ENCODE measurements around the gene CADM4. TPM values are rescaled to one million over a fixed set of nuclear protein-coding genes. Genes with fewer than 3 reads are reported as not detected.

Gene CADM4
- total RNA-seq, 6 experiments from 2014 or later, result 2.2 to 4.7 (median 3.7) TPM

DNA sequence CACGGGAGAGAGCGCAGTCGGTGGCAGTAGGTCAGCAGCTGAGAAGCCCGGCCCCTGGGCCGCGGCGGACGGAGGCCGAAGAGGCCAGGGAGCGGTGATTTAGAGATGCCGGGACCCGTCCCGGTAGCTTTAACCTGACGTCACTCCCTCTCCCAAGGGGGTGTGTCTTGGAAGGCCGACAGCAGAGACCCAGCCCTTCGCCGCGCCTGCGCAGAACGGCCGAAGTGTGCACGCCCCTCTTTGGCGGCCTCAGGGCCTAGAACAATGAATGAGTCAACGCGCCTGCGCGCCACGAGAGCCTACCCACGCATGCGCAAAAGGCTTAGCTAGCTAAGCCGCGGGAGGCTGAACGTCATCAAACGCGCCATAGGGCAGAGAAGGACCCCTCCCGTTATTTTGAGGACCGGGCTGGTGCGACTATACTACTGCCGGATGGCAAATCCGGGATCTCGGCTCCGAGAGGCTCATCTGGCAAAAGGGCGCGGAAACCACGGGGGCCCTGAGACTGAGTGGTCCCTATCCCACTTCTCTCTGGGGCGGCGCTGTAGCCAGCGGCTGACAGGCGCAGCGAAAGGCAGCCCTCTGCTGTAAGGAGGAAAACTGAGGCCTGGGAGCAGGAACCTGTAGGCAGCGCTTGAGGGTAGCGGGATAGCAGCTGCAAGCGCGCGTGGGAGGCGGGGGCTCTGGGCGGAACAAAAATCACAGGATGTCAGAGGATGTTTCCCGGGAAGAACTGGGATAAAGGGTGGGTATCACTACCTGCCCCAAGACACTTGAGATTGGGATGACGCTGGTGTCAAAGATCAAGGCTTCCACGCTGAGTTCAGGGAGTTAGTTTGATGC is 43.4 kb downstream of the CADM4 start, which contains the start of the genes IRGQ and ZNF576:
IRGQ (minus strand) TSS at position 136 of the 843 bp plus-strand sequence. CDS start 796 bp downstream, outside the sequence.
ZNF576 (plus strand) TSS at position 597 of the 843 bp plus-strand sequence. CDS start 514 bp downstream, outside the sequence.
- Histone ChIP-seq H3K4me3 (peak within 1 kb of the TSS; percentile 58 to 85 (median 76)), H3K4me1 (peaks cover 0 to 31% (median 10%) of the 10 kb centered on the region in 4 donors)
- 0% methylated on average over 18 of the region's 60 CpGs for WGBS (ENCODE audit: insufficient coverage, low coverage, low lambda C conversion rate, missing lambda C conversion rate)

DNA sequence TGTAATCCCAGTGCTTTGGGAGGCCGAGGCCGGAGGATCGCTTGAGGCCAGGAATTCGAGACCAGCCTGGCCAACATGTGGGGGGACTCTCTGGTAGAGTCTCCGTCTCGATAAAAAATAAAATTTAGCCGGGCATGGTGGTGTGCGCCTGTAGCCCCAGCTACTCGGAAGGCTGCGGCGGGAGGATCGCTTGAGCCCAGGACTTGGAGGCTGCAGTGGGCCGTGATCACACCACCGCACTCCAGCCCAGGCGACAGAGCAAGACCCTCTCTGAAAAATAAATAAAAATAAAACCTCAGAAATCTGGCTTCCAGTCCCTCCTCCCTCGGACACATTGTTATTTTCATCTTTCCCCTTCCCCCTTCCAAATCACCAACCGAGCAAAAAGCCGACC is 44.0 kb downstream of the CADM4 start:
- H3K27me3 ChIP-seq, result no peaks in the 10 kb centered on the region
- H3K4me1 ChIP-seq, result peaks cover 0 to 31% (median 10%) of the 10 kb centered on the region in 4 donors
- intact Hi-C loops (cut with DNase I), result no loop called here
- DNase-seq, result no peak
- TF ChIP-seq, protein P1, sequence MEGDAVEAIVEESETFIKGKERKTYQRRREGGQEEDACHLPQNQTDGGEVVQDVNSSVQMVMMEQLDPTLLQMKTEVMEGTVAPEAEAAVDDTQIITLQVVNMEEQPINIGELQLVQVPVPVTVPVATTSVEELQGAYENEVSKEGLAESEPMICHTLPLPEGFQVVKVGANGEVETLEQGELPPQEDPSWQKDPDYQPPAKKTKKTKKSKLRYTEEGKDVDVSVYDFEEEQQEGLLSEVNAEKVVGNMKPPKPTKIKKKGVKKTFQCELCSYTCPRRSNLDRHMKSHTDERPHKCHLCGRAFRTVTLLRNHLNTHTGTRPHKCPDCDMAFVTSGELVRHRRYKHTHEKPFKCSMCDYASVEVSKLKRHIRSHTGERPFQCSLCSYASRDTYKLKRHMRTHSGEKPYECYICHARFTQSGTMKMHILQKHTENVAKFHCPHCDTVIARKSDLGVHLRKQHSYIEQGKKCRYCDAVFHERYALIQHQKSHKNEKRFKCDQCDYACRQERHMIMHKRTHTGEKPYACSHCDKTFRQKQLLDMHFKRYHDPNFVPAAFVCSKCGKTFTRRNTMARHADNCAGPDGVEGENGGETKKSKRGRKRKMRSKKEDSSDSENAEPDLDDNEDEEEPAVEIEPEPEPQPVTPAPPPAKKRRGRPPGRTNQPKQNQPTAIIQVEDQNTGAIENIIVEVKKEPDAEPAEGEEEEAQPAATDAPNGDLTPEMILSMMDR (IDR thresholded peaks at IDR 0.05), result no peak
- TF ChIP-seq POLR2A (IDR thresholded peaks at IDR 0.05), result no peak
- peak; percentile 6 to 17 (median 12) for ATAC-seq
- no peaks in the 10 kb centered on the region for H3K9me3 ChIP-seq
- peak overlapping the region; percentile 70 to 96 (median 92) for H3K27ac ChIP-seq
- 0% methylated on average over 14 of the region's 18 CpGs for WGBS (ENCODE audit: insufficient coverage, low coverage, low lambda C conversion rate, missing lambda C conversion rate)
- H3K36me3 ChIP-seq, result peaks cover 0 to 20% (median 3%) of the 10 kb centered on the region in 4 donors
- H3K4me3 ChIP-seq, result peak overlapping the region; percentile 57 to 66 (median 61)

More for the DNA sequence above, 43.4 kb downstream of the CADM4 start, which contains the start of the genes IRGQ and ZNF576:
- peak within 1 kb of the TSS; percentile 92 to 98 (median 96) for H3K27ac ChIP-seq
- ATAC-seq (peak; percentile 91 to 94 (median 93)), DNase-seq (peak; percentile 100)
- peaks cover 0 to 26% (median 1%) of the 10 kb centered on the region in 4 donors for H3K36me3 ChIP-seq
- H3K9me3 ChIP-seq, result no peaks in the 10 kb centered on the region
- no peaks in the 10 kb centered on the region for H3K27me3 ChIP-seq
- peak; percentile 86 for TF ChIP-seq POLR2A (IDR thresholded peaks at IDR 0.05)
- TF ChIP-seq, protein P1 (IDR thresholded peaks at IDR 0.05), result no peak
- intact Hi-C loops (cut with DNase I), result no loop called here

DNA sequence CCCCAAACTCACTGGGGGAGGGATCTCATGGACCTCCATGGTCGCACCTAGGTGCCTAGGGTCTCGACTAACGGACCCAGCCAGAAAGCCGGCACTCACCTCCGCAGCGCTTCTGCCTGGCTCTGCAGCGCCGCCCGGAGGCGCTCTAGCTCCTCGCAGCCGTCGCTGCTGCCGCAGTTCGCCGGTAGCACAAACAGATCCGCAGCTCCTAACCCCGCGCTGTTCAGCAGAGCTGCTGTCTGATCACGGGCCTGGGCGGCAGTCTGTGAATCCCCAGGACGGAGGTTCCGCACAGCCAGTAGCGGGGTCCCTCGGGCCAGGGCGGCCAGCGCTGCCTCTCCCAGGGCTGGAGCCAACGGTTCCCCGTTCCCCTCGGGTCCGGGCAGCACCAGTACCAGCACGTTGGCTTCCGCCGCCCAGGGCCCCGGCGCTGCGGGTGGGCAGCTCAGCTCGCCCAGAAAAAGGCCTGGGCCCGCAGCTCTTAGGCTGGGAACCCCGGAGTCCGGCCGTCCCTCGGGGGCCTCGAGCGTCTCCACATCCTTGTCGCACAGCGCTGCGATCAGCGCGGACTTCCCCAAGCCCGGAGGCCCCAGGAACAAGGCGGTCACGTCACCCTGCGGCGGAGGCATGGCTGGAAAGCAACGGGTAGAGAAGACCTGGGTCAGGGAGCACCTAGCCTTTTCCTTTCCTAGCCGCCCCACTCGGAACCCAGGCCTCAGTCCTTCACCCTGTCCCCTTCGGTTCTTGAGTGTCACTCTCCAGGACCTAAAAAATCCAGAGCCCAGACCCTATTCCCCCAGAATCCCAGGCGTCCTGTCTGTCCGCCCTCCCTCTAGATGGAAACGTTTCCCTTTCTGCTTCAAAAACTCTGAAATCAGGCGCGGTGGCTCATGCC is 44.7 kb downstream of the CADM4 start:
- TF ChIP-seq POLR2A (IDR thresholded peaks at IDR 0.05), result peak; percentile 26
- TF ChIP-seq, protein P1 (IDR thresholded peaks at IDR 0.05), result peak; percentile 56 to 72 (median 64)
- Histone ChIP-seq H3K27me3 (no peaks in the 10 kb centered on the region), H3K36me3 (peaks cover 0 to 18% (median 3%) of the 10 kb centered on the region in 4 donors), H3K4me3 (peak overlapping the region; percentile 57 to 66 (median 61)), H3K9me3 (no peaks in the 10 kb centered on the region), H3K4me1 (peaks cover 0 to 31% (median 10%) of the 10 kb centered on the region in 4 donors), H3K27ac (peak overlapping the region; percentile 70 to 96 (median 92))
- peak; percentile 6 to 33 (median 20) for ATAC-seq
- peak; percentile 59 to 73 (median 72) for DNase-seq
- WGBS (ENCODE audit: insufficient coverage, low coverage, low lambda C conversion rate, missing lambda C conversion rate), result 0% methylated on average over 12 of the region's 64 CpGs
- intact Hi-C loops (cut with DNase I), result no loop called here

DNA sequence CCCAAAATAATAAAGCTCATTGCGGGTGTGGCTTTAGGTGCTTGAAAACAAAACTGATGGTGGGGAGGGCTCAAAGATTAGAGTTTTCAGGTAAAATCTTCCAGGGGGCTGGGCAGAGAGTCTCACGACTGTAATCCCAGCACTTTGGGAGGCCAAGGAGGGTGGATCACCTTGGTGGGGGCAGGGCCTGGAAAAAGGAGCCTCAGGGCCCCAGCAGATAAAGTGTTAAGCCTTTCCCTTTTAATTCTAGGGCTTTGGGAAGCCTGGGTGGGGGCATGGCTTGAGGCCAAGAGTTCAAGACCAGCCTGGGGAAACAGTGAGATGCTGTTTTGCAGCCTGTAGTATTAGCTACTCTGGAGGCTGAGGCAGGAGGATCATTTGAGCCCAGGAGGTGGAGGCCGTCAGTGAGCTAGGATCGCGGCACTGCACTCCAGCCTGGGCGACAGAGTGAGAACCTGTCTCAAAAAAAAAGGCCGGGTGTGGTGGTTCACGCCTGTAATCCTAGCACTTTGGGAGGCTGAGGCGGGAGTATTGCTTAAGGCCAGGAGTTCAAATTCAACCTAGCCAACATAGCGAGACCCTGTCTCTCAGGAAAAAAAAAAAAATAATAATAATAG is 45.5 kb downstream of the CADM4 start:
- Histone ChIP-seq H3K36me3 (peaks cover 0 to 14% (median 3%) of the 10 kb centered on the region in 4 donors), H3K4me3 (peak overlapping the region; percentile 57 to 66 (median 61)), H3K9me3 (no peaks in the 10 kb centered on the region), H3K4me1 (peaks cover 0 to 31% (median 10%) of the 10 kb centered on the region in 4 donors), H3K27ac (peak overlapping the region in 2 of 3 donors; percentile 70 to 96), H3K27me3 (no peaks in the 10 kb centered on the region)
- ATAC-seq (no peak), DNase-seq (no peak)
- no peak for TF ChIP-seq POLR2A (IDR thresholded peaks at IDR 0.05)
- TF ChIP-seq, protein P1 (IDR thresholded peaks at IDR 0.05), result no peak
- intact Hi-C loops (cut with DNase I), result no loop called here
- WGBS (ENCODE audit: insufficient coverage, low coverage, low lambda C conversion rate, missing lambda C conversion rate), result 83% methylated on average over 8 of the region's 10 CpGs

Data from right lobe of liver (tissue), 6 donors.